HEK293 (cell line): ENCODE data around the gene ANKRD49.

Source experiments
- CTCF ChIA-PET: fragments of 350-600 bp; formaldehyde crosslinking; extraction: SDS; loops from one replicate; lab custom pipeline; 2021; ENCODE audit warnings: antibody characterized with exemption; lab: Yijun Ruan, JAX
- POLR2A ChIA-PET: fragments of 300-600 bp; formaldehyde crosslinking; extraction: SDS; loops from one replicate; lab custom pipeline; 2020; ENCODE audit warnings: antibody characterized with exemption, inconsistent platforms; lab: Yijun Ruan, JAX
- H3K27ac ChIP-seq: fragments of 200-500 bp; sonication (Bioruptor generic); 2 replicates; pipeline ENCODE4 v1.5.1; 2014; ENCODE audit warnings: low read depth, low read length, control low read depth, inconsistent platforms; ENCODE audit errors: extremely low read depth
- H3K36me3 ChIP-seq, 2 experiments: fragments of 200-500 bp in 1 of 2; sonication (Bioruptor generic) in 1 of 2; 1 replicate in 1 of 2; 2 replicates in 1 of 2; pipeline ENCODE4 v1.5.1; 2014 to 2017; ENCODE audit warnings: inconsistent platforms in 2 of 2, low read length in 2 of 2; ENCODE audit not compliant: control insufficient read depth in 2 of 2, insufficient read depth in 1 of 2
- H3K4me1 ChIP-seq: fragments of 200-500 bp; sonication (Bioruptor generic); 2 replicates; pipeline ENCODE4 v1.5.1; 2014; ENCODE audit warnings: mild to moderate bottlenecking, low read length, inconsistent platforms; ENCODE audit not compliant: control insufficient read depth, insufficient read depth
- H3K4me3 ChIP-seq: 2 replicates; pipeline ENCODE4 v1.5.1; 2011; ENCODE audit warnings: low read depth, mild to moderate bottlenecking, control low read depth, low read length, moderate library complexity
- H3K9me3 ChIP-seq: fragments of 200-500 bp; sonication (Bioruptor generic); 2 replicates; pipeline ENCODE4 v1.5.1; 2014; ENCODE audit warnings: low read depth, low read length, inconsistent platforms; ENCODE audit not compliant: control insufficient read depth, insufficient read depth
- OVOL3 ChIP-seq: fragments of 450-650 bp; formaldehyde crosslinking; IDR thresholded peaks from 2 replicates; pipeline ENCODE4 v1.5.1; 2016; ENCODE audit warnings: missing biosample characterization, missing genetic modification characterization
- SCRT2 ChIP-seq: fragments of 450-650 bp; formaldehyde crosslinking; IDR thresholded peaks from 2 replicates; pipeline ENCODE4 v1.5.1; 2016; ENCODE audit warnings: missing biosample characterization, missing genetic modification characterization
- ZNF394 ChIP-seq: fragments of 450-650 bp; formaldehyde crosslinking; IDR thresholded peaks from 2 replicates; pipeline ENCODE4 v1.5.1; 2016; ENCODE audit warnings: missing biosample characterization, missing genetic modification characterization, mild to moderate bottlenecking, moderate library complexity, borderline replicate concordance
- ZNF501 ChIP-seq: fragments of 450-650 bp; formaldehyde crosslinking; IDR thresholded peaks from 2 replicates; pipeline ENCODE4 v1.5.1; 2016; ENCODE audit warnings: missing biosample characterization, missing genetic modification characterization
- ZNF510 ChIP-seq: fragments of 450-650 bp; formaldehyde crosslinking; IDR thresholded peaks from 2 replicates; pipeline ENCODE4 v1.5.1; 2018; ENCODE audit warnings: mild to moderate bottlenecking, missing genetic modification characterization, missing biosample characterization; ENCODE audit not compliant: insufficient replicate concordance
- ZNF623 ChIP-seq: fragments of 450-650 bp; formaldehyde crosslinking; IDR thresholded peaks from 2 replicates; pipeline ENCODE4 v1.5.1; 2016; ENCODE audit warnings: missing biosample characterization, missing genetic modification characterization
- ZNF629 ChIP-seq: fragments of 450-650 bp; formaldehyde crosslinking; IDR thresholded peaks from 2 replicates; pipeline ENCODE4 v1.5.1; 2017; ENCODE audit warnings: missing biosample characterization, missing genetic modification characterization
- ZNF664 ChIP-seq: fragments of 450-650 bp; formaldehyde crosslinking; IDR thresholded peaks from 2 replicates; pipeline ENCODE4 v1.5.1; 2016; ENCODE audit warnings: missing biosample characterization, missing genetic modification characterization
- ZNF776 ChIP-seq: fragments of 450-650 bp; formaldehyde crosslinking; IDR thresholded peaks from 2 replicates; pipeline ENCODE4 v1.5.0; 2017; ENCODE audit warnings: missing biosample characterization, missing genetic modification characterization, borderline replicate concordance
- TF ChIP-seq, protein P1 (sequence below): fragments of 450-650 bp; formaldehyde crosslinking; IDR thresholded peaks from 2 replicates; pipeline ENCODE4 v1.5.1; 2016; ENCODE audit warnings: missing biosample characterization, missing genetic modification characterization
- TF ChIP-seq, protein P2 (sequence below): fragments of 450-650 bp; formaldehyde crosslinking; conservative IDR thresholded peaks from 2 replicates; pipeline ENCODE4 v1.5.1; 2016; ENCODE audit warnings: low read depth, missing biosample characterization, missing genetic modification characterization
- TF ChIP-seq, protein P3 (sequence below): fragments of 450-650 bp; formaldehyde crosslinking; IDR thresholded peaks from 2 replicates; pipeline ENCODE4 v1.5.1; 2016; ENCODE audit warnings: missing biosample characterization, missing genetic modification characterization
- TF ChIP-seq, protein P4 (sequence below): fragments of 450-650 bp; formaldehyde crosslinking; IDR thresholded peaks from 2 replicates; pipeline ENCODE4 v1.5.1; 2016; ENCODE audit warnings: missing biosample characterization, missing genetic modification characterization, borderline replicate concordance
- TF ChIP-seq, protein P5 (sequence below): fragments of 450-650 bp; formaldehyde crosslinking; IDR thresholded peaks from 2 replicates; pipeline ENCODE4 v1.5.1; 2016; ENCODE audit warnings: missing biosample characterization, missing genetic modification characterization

Gene ANKRD49

DNA sequence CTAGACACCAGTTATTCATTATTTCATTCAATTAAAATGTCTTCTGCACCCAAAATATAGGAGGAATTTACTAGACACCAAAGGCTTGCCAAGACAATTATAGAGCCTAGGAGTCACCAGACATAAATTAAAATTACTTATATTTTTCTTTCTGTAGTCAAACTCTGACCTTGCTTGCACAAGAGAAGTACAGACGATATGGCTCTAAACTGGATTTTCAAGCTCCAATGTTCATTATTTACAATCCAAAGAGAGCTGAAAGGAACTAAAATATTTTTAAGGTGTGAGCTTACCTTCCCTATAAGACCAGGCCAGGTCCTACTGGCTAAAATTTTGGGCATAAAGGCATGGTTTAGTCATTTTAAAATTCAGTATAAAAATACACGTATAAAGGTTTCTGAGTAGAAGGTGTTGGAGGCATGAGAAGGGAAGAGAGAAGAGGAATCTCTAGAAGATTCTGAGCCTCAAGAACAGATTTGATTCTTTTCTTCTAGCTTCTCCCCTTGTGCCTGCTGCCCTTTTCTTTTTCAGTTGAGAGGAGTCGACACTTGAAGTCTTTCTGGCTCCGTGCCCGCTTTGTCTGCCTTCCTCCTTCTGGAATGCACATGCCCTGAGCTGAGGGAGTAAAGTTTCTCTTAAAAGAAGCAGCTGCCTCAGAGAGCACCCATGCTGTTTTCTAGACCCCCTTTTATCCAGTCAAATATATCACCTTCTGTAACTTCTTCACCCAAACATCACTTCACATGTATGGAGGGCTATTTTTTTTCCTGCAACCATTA lies 32.0 kb downstream of the ANKRD49 start (continued):
- TF ChIP-seq, protein P1, sequence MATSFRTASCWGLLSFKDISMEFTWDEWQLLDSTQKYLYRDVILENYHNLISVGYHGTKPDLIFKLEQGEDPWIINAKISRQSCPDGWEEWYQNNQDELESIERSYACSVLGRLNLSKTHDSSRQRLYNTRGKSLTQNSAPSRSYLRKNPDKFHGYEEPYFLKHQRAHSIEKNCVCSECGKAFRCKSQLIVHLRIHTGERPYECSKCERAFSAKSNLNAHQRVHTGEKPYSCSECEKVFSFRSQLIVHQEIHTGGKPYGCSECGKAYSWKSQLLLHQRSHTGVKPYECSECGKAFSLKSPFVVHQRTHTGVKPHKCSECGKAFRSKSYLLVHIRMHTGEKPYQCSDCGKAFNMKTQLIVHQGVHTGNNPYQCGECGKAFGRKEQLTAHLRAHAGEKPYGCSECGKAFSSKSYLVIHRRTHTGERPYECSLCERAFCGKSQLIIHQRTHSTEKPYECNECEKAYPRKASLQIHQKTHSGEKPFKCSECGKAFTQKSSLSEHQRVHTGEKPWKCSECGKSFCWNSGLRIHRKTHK (tag by site-specific recombination): no peak
- TF ChIP-seq, protein P2, sequence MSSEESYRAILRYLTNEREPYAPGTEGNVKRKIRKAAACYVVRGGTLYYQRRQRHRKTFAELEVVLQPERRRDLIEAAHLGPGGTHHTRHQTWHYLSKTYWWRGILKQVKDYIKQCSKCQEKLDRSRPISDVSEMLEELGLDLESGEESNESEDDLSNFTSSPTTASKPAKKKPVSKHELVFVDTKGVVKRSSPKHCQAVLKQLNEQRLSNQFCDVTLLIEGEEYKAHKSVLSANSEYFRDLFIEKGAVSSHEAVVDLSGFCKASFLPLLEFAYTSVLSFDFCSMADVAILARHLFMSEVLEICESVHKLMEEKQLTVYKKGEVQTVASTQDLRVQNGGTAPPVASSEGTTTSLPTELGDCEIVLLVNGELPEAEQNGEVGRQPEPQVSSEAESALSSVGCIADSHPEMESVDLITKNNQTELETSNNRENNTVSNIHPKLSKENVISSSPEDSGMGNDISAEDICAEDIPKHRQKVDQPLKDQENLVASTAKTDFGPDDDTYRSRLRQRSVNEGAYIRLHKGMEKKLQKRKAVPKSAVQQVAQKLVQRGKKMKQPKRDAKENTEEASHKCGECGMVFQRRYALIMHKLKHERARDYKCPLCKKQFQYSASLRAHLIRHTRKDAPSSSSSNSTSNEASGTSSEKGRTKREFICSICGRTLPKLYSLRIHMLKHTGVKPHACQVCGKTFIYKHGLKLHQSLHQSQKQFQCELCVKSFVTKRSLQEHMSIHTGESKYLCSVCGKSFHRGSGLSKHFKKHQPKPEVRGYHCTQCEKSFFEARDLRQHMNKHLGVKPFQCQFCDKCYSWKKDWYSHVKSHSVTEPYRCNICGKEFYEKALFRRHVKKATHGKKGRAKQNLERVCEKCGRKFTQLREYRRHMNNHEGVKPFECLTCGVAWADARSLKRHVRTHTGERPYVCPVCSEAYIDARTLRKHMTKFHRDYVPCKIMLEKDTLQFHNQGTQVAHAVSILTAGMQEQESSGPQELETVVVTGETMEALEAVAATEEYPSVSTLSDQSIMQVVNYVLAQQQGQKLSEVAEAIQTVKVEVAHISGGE: no peak

DNA sequence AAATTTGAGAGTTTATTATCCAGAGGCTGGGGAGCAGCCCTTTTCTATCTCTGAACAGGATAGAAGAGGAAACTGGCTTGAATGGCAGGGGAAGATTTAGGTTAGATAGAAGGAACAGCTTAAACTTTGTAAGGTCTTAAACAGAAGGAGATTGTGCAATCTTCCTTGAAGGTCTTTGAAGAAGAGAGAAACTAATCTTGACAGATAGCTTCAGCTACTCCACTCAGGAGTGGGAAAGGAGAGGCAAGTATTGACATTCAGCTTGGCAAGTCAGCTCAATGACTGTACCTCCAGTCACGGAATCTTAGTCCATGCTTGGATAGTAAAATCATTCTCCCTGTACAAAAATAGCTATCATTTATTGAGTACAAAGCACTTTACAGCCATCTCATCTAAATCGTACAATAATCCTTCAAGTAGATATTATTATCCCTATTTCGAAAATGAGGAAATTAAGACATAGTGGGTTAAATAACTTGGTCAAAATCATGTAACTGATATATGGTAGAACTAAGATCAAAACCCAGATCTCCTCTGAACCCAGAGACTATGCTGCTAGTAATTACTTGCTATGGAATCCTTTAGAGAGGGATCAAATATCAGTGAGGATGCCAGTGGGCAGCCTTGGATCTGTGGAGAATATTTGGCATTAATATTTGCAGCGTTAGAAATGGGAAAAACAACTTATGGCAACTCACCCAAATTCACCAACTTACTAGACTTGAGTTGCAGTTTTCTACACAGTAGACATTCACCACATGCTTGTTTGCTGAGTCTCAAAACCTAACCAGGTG lies 33.1 kb downstream of the ANKRD49 start:
- ChIA-PET CTCF (interaction anchor here (0.6 to 1.7 kb wide), 5 partner anchors 13 to 302 kb away, joined by 3 to 5 read pairs (median 4); partner anchors contain the start of gene C11orf97), POLR2A (interaction anchor here (1.1 kb wide), 1 partner anchor 17 kb away, joined by 4 read pairs; the partner anchor contains the start of gene FUT4)
- Histone ChIP-seq H3K4me3 (no peak overlapping the region), H3K4me1 (no peaks in the 10 kb centered on the region), H3K27ac (no peak overlapping the region), H3K36me3 (no peaks in the 10 kb centered on the region), H3K9me3 (no peaks in the 10 kb centered on the region)
- TF ChIP-seq, protein P3, sequence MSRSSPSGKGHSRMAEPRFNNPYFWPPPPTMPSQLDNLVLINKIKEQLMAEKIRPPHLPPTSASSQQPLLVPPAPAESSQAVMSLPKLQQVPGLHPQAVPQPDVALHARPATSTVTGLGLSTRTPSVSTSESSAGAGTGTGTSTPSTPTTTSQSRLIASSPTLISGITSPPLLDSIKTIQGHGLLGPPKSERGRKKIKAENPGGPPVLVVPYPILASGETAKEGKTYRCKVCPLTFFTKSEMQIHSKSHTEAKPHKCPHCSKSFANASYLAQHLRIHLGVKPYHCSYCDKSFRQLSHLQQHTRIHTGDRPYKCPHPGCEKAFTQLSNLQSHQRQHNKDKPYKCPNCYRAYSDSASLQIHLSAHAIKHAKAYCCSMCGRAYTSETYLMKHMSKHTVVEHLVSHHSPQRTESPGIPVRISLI (tag by site-specific recombination): no peak
- TF ChIP-seq SCRT2 (tag by site-specific recombination) (no peak), ZNF664 (tag by site-specific recombination) (0 out of 2 replicates have a peak, but pooled peaks have one; percentile 13), ZNF501 (tag by site-specific recombination) (no peak), ZNF394 (tag by site-specific recombination) (peak; percentile 43; the same call in 1 of the 2 replicates), ZNF776 (no peak)
- TF ChIP-seq, protein P4, sequence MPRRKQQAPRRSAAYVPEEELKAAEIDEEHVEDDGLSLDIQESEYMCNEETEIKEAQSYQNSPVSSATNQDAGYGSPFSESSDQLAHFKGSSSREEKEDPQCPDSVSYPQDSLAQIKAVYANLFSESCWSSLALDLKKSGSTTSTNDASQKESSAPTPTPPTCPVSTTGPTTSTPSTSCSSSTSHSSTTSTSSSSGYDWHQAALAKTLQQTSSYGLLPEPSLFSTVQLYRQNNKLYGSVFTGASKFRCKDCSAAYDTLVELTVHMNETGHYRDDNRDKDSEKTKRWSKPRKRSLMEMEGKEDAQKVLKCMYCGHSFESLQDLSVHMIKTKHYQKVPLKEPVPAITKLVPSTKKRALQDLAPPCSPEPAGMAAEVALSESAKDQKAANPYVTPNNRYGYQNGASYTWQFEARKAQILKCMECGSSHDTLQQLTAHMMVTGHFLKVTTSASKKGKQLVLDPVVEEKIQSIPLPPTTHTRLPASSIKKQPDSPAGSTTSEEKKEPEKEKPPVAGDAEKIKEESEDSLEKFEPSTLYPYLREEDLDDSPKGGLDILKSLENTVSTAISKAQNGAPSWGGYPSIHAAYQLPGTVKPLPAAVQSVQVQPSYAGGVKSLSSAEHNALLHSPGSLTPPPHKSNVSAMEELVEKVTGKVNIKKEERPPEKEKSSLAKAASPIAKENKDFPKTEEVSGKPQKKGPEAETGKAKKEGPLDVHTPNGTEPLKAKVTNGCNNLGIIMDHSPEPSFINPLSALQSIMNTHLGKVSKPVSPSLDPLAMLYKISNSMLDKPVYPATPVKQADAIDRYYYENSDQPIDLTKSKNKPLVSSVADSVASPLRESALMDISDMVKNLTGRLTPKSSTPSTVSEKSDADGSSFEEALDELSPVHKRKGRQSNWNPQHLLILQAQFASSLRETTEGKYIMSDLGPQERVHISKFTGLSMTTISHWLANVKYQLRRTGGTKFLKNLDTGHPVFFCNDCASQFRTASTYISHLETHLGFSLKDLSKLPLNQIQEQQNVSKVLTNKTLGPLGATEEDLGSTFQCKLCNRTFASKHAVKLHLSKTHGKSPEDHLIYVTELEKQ (tag by site-specific recombination): no peak

DNA sequence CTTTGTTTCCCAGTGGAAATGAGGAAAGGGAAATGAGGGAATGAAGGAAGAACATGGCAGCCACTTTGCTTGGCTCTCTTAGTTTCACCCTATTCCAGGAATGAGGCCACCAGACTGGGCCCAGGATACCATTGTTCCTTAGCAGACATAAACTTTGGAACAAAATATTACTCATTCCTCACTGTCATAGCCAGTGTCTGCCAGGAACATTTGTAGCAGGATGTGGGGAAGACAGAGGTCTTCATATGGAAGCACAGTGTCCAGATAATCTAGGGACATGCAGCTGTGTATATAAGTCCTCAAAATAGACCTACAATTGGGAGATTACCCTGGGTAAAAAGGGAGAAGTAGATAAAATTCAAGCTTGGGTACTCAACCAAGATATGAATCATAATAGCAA lies 34.8 kb downstream of the ANKRD49 start:
- ChIA-PET CTCF (no interaction called here), POLR2A (no interaction called here)
- TF ChIP-seq ZNF510 (tag by site-specific recombination) (no peak), ZNF623 (no peak), ZNF629 (tag by site-specific recombination) (no peak), OVOL3 (tag by site-specific recombination) (no peak)
- TF ChIP-seq, protein P5, sequence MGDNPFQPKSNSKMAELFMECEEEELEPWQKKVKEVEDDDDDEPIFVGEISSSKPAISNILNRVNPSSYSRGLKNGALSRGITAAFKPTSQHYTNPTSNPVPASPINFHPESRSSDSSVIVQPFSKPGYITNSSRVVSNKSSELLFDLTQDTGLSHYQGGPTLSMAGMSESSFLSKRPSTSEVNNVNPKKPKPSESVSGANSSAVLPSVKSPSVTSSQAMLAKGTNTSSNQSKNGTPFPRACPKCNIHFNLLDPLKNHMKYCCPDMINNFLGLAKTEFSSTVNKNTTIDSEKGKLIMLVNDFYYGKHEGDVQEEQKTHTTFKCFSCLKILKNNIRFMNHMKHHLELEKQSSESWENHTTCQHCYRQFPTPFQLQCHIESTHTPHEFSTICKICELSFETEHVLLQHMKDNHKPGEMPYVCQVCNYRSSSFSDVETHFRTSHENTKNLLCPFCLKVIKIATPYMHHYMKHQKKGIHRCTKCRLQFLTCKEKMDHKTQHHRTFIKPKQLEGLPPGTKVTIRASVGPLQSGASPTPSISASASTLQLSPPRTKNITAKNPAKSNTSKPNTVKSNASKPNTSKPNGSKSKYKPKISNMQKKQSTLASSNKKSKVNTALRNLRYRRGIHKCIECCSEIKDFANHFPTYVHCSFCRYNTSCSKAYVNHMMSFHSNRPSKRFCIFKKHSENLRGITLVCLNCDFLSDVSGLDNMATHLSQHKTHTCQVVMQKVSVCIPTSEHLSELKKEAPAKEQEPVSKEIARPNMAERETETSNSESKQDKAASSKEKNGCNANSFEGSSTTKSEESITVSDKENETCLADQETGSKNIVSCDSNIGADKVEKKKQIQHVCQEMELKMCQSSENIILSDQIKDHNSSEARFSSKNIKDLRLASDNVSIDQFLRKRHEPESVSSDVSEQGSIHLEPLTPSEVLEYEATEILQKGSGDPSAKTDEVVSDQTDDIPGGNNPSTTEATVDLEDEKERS (tag by site-specific recombination): no peak
- H3K36me3 ChIP-seq: no peaks in the 10 kb centered on the region
- H3K4me1 ChIP-seq: no peaks in the 10 kb centered on the region
- no peak overlapping the region for H3K27ac ChIP-seq
- no peak overlapping the region for H3K4me3 ChIP-seq
- H3K9me3 ChIP-seq: no peaks in the 10 kb centered on the region
